GM12874 (cell line): ENCODE results near the gene SYCP2.

Source experiments
- TF ChIP-seq, protein P1 (sequence below): IDR thresholded peaks from 2 replicates; pipeline ENCODE4 v1.5.1; 2011; ENCODE audit warnings: low read depth, mild to moderate bottlenecking, control low read depth, low read length, moderate library complexity; ENCODE audit not compliant: insufficient read depth

The SYCP2 gene

GRCh38 chr20:59814840-59815340 lies 118.5 kb downstream of the SYCP2 start:
- TF ChIP-seq, protein P1, sequence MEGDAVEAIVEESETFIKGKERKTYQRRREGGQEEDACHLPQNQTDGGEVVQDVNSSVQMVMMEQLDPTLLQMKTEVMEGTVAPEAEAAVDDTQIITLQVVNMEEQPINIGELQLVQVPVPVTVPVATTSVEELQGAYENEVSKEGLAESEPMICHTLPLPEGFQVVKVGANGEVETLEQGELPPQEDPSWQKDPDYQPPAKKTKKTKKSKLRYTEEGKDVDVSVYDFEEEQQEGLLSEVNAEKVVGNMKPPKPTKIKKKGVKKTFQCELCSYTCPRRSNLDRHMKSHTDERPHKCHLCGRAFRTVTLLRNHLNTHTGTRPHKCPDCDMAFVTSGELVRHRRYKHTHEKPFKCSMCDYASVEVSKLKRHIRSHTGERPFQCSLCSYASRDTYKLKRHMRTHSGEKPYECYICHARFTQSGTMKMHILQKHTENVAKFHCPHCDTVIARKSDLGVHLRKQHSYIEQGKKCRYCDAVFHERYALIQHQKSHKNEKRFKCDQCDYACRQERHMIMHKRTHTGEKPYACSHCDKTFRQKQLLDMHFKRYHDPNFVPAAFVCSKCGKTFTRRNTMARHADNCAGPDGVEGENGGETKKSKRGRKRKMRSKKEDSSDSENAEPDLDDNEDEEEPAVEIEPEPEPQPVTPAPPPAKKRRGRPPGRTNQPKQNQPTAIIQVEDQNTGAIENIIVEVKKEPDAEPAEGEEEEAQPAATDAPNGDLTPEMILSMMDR = no peak

GRCh38 chr20:59813948-59814839 lies 119.2 kb downstream of the SYCP2 start:
- TF ChIP-seq, protein P1 = no peak
